ENCODE data around the gene GCAT.

- no peak for TF ChIP-seq CTCF (IDR thresholded peaks at IDR 0.05 in 8 of 11, conservative IDR thresholded peaks at IDR 0.05 in 3 of 11)
- no peak for TF ChIP-seq POLR2A (IDR thresholded peaks at IDR 0.05)
Observed at GRCh38 chr22:37794376-37794775, 13.4 kb upstream of the GCAT start.

All from spleen (tissue), 7 donors.